Measurements from ENCODE around the gene ST14.

- TF ChIP-seq CTCF (tag by site-specific recombination; IDR thresholded peaks at IDR 0.05), result no peak
- TF ChIP-seq ZNF629 (tag by site-specific recombination; IDR thresholded peaks at IDR 0.05), result no peak
- no peak for TF ChIP-seq KLF9 (tag by site-specific recombination; IDR thresholded peaks at IDR 0.05; ENCODE audit: low read depth)
- TF ChIP-seq KLF1 (tag by site-specific recombination; IDR thresholded peaks at IDR 0.05), result no peak
- TF ChIP-seq ZNF776 (tag by site-specific recombination; IDR thresholded peaks at IDR 0.05; ENCODE audit: borderline replicate concordance), result no peak
- TF ChIP-seq ZNF777 (tag by site-specific recombination; IDR thresholded peaks at IDR 0.05; ENCODE audit: borderline replicate concordance), result no peak
- TF ChIP-seq ZNF654 (tag by site-specific recombination; IDR thresholded peaks at IDR 0.05; ENCODE audit: low read depth), result no peak
- no peak for TF ChIP-seq ATF2 (tag by site-specific recombination; IDR thresholded peaks at IDR 0.05; ENCODE audit: low read depth)
- TF ChIP-seq ZNF585B (tag by site-specific recombination; IDR thresholded peaks at IDR 0.05), result no peak
- no peak for TF ChIP-seq REST (tag by site-specific recombination; IDR thresholded peaks at IDR 0.05)
- no peak for TF ChIP-seq ZBTB1 (tag by site-specific recombination; IDR thresholded peaks at IDR 0.05)
- no peak for TF ChIP-seq SALL2 (tag by site-specific recombination; IDR thresholded peaks at IDR 0.05; ENCODE audit: borderline replicate concordance)
- TF ChIP-seq ZBTB20 (tag by site-specific recombination; IDR thresholded peaks at IDR 0.05), result no peak
- TF ChIP-seq ZNF24 (tag by site-specific recombination; IDR thresholded peaks at IDR 0.05), result no peak
Observed at GRCh38 chr11:130243816-130244215, 84.2 kb downstream of the ST14 start.
